ENCODE data around the gene CTU2.

Gene CTU2

GRCh38 chr16:88697831-88698615, 8.3 kb upstream of the CTU2 start:
- DNase-seq: no peak

- no peak for DNase-seq
These were observed 7.7 kb upstream of the CTU2 start for GRCh38 chr16:88698646-88699045.

DNA sequence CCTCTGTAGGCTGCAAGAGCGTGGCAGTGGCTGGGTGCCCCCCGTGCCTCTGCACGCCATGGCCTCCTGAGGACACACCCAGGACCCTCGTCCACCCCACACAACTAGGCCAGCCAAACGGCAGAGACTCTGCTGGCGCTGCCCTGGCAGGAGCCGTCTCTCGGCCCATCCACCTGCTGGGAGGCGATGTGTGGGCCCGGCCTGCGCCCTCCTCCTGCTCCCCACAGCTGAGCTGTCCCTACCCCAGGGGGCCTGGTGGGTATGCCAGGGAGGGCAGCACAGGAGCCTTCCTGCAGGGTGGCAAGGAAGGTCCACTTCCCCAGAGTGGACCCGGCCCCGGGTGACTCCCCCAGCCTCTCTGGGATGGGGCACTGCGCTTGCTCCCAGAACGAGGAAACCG, 7.1 kb upstream of the CTU2 start:
- DNase-seq: no peak

DNA sequence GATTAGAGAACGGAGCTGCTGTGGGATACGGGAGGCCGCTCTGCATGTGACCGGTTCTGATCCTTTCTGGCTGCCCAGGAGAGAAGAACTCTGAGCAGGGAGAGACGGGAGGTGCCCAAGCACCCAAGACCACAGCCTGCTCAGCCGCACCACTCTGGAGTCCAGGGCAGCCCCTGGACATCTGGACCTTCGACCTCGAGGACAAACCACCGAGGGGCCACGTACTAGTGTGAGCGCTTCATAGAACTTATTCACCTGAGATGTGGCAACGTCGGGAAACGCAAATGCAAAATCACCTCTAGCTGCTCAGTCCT, 6.0 kb upstream of the CTU2 start:
- DNase-seq: no peak

DNA sequence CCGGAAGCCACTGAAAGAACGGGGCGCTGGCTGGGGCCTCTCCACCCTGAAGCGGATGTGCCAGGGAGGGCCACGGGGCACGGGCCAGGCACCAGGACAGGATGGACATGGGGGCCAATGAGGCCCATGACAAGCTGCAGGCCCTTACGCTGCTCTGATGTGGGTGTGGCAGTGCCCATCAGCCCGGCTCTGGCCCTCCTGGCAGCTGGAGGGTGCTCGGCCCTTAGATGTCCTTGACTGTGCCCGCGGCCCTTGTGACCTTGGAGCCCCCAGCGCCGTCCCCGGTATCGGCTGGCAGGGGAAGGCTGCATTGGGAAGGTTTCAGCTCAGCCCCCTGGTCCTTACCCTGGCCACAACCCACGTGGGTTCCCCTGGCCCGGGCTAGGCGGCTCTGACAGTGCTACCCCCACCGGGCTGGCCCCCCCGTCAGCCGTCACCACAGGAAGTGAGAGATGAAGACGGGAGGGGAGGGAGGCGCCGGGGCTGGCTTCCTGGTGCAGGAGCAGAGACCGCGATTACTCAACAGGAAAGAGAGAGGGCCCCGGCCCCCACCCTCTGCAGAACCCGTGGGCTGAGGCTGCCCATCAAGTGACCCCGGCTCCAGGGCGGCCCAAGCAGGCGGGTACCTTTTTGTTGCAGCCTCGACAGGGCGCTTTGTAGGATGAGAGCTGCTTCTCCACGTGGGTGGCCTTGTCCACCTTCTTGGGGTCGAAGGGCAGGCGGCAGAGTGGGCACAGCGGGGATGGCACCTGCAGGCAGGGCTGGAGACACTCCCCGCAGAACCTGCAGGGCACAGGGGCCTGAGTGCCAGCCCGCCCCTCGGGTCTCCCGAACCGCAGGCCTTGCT, 5.4 kb upstream of the CTU2 start:
- DNase-seq: peak; percentile 89

DNA sequence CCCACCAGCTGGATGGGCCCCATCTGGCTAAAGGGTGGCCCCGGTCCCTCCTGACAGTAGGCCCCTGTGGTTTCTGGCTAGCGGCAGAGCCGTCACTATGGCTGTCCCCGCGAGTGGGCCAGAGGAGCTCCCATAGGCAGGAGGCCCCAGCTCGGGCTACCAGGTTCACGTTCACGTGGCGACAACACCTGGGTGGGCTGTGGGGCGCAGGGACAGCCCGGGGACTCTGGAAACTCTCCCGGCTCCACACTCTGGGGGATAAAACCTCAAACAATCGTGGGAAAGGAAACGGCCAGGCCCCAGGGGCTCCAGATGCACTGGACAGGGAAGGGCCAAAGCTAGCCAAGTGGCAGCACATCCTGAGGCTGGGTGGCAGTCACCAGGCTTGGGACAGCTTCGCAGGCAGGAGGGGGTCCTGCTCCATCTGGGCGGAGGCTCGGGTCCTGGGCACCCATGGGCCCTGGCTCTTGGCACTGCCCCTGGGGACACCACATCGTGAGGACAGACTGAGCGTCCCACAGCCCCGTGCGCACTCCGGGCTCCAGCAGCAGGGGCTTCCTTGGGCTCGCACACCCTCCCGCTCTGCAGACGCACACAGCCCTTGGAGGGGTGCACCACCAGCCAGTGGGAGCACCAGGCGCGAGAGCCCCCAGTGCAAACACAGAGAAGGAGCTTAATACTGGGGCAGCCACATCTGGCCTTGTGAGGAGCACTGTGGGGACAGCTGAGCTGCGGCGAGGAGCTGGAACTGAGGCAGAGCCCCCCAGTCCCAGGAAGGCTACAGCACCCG, 4.5 kb upstream of the CTU2 start:
- DNase-seq: no peak

- no peak for DNase-seq
These were observed 3.7 kb upstream of the CTU2 start for GRCh38 chr16:88702371-88703210.

DNA sequence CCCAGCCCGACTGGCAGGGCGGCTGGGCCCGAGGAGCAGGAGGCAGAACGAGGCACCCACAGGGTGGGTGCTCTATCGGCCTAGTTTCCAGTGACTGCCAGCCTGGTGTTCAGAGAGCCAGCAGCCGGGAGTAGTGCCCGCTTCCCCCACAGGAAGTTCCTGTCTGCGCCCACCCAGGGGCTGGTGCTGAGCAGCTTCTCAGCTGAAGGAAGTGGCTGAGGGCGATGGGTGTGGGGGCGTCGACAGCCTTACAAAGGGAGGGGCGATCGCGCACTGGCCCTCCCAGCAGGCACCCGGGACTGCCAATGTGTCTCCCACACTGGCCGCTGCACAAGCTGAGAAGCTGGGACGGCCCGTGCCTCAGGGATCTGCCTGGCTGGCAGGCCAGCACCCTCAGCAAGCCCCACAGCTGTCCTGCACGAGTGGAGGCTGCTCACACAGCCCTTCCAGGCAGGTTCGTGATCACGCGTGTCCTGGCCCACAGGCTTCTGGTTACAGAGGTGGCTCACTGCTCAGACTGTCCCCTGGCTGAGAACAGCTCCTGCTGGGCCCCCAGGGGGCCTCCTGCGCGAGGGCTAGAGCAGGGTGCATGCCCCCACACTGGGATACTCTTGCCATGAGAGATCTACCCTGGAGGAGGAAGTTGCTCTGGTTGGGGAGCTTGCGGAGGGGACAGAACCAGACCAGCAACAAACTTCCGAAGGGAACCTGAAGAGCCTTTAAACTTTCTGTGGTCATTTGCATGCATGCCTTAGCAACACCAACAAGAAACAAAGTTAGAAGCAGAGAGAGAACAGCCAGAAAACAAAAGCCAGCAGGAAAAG, 2.6 kb upstream of the CTU2 start:
- peak; percentile 59 for DNase-seq

DNA sequence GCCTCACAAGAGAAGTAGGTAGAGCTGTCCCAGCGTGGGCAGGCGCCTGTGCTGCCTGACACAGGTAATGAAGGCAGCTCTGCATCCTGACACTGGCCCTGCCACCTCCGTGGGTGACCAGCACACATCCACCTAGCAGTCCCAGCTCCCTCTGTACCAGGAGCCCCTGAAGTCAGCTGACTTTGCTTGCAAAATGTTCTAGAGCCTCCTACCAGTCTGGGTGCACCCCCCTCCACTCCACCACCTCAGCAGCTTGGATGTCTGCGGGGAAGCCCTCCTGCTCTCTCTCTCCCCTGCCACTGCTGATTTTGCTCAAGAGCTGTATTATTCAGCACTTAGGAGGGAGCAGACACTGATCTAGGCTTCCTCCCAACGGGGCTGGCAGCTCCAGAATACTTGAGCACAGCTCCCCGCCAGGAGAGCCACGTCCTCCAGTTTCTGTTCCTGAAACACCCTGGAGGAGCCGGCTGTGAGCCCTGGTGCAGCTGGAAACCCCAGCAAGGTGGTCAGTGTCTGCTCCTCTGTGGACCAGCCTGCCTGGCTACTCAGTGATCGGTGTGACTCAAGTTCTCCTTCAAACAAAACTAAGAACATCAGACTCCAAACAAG, 1.1 kb upstream of the CTU2 start:
- no peak for DNase-seq

- DNase-seq: no peak
These were observed 488 bp upstream of the CTU2 start for GRCh38 chr16:88705801-88706228.

GRCh38 chr16:88706965-88707826, 893 bp downstream of the CTU2 start:
- no peak for DNase-seq

GRCh38 chr16:88710556-88710955, 4.3 kb downstream of the CTU2 start:
- DNase-seq: no peak

DNA sequence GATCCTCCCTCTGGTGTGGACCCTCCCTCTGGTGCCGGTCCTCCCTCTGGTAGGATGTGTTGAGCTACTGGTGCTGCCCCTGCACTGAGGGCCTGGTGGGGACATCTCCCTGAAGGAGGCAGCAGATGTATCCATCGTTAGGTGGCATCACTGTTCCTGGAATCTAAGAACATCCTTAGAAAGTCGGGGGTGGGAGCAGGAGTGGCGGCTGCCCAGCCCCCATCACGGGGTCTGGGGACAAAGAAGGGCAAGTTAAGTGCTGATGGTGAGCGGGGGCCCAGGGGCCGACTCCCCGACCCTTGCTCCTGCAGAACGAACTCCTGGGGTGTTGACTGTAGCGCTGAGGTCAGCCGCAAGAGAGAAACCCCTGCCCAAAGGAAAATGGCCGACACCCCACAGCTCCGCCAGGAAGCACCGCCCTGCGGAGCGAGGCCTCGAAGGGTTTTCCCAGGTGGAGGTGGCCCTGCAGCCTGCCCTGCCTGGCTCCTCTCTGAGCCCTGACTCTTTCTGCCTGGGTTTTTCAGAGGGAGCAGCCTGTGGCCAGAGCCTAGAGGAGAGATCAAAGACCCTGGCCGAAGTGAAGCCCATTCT, 5.5 kb downstream of the CTU2 start:
- no peak for DNase-seq

- no peak for DNase-seq
These were observed 6.2 kb downstream of the CTU2 start for GRCh38 chr16:88712362-88712979.

- DNase-seq: no peak
These were observed 6.8 kb downstream of the CTU2 start for GRCh38 chr16:88713054-88713453.

DNA sequence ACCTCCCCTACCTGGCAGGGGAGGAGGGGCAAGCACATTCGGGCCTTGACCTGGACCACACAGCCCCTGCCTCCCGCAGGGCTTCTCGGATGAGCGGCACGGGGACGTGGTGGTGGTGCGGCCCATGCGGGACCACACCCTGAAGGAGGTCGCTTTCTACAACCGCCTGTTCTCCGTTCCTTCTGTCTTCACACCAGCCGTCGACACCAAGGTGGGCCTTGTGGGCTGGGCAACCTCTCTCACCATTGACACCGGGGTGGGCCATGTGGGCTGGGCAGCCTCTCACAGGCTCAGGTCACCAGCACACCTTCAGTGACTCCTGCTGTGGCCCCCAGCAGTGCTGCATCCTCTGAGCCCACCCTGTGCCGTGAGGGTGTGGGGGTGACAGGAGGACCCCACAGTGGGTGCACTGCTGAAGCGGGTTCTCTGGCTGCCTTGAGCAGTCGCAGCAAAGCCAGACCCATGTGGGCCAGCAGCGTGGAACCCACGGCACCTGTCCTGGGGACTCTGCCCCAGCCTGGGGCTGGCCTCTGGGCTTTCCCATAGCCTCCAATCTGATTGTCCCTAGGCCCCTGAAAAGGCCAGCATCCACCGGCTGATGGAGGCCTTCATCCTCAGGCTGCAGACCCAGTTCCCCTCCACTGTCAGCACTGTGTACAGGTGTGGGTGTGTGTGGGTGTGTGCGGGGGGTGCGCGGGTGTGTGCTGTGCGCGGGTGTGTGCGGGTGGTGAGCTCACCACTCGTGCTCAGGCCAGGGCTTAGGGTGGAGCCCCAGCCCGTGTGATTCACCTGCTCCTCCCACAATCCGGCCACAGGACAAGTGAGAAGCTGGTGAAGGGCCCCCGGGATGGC, 7.5 kb downstream of the CTU2 start:
- DNase-seq: no peak

DNA sequence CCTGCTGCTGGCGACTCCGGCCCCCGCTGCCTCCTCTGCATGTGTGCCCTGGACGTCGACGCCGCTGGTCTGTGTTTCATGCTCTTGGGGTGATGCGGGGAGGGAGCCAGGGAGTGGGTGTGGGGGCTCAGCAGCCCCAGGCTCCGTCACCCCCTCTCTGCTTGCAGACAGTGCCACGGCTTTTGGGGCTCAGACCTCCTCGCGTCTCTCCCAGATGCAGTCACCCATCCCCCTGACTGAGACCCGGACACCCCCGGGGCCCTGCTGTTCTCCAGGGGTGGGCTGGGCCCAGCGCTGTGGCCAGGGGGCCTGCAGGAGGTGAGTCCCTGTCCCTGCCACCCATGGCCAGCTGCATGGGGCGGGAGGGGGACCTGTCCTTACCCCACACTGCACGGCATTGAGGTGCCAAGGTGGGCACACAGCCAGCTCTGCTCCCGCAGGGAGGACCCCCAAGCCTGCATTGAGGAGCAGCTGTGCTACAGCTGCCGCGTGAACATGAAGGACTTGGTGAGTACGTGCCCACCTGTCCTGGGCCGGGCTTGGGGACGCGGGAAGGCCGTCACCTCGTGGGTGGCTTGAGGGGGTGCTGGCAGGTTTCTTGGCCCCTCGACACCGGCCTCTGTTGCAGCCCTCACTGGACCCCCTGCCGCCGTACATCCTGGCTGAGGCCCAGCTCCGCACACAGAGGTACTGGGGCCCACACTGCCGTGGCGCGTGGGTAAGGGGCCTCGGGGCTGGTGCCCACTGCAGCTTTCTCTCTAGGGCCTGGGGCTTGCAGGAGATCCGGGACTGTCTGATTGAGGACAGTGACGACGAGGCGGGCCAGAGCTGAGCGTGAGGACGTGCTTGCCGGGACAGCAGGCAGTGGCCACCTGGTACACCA, 8.4 kb downstream of the CTU2 start:
- DNase-seq: no peak

All from activated CD4-positive, CD25-positive, alpha-beta regulatory T cell treated with anti-CD3 and anti-CD28 coated beads, Interleukin-2, amount 50 U/mL, for 72 hours (primary cell).